Right lobe of liver (tissue), 6 donors: ENCODE measurements around the gene NAGK. TPM values are rescaled to one million over a fixed set of nuclear protein-coding genes. Genes with fewer than 3 reads are reported as not detected.
"Not testable (repeated sequence)": the region's sequence is repeated elsewhere in the genome, so short reads cannot be mapped to it uniquely, and the experiment has no call there.

Experiments used
- ATAC-seq, 4 donors: fragments of 200-7000 bp; cut with Tn5 transposase; one replicate each; pipeline ENCODE4 v1.9.1; 2020; ENCODE audit warnings: mild to moderate bottlenecking in 4 of 4, moderate library complexity in 4 of 4
- DNase-seq, 3 donors: peaks; one replicate each; pipeline ENCODE4 v3.0.0-alpha.2; 2020
- H3K27ac ChIP-seq, 3 donors: fragments of 200-600 bp; one replicate each; pipeline ENCODE4 v1.8.0; 2022
- H3K27me3 ChIP-seq, 2 donors: fragments of 200-600 bp; one replicate each; pipeline ENCODE4 v1.8.0; 2022
- H3K36me3 ChIP-seq, 4 donors: fragments of 200-600 bp; sonication (generic) in 1 of 4; one replicate each; pipeline versions ENCODE4 v1.5.1 to v1.8.0; 2017 to 2022; ENCODE audit warnings: control low read depth in 1 of 4
- H3K4me1 ChIP-seq, 4 donors: fragments of 200-600 bp; sonication (generic) in 1 of 4; one replicate each; pipeline versions ENCODE4 v1.5.1 to v1.8.0; 2017 to 2022; ENCODE audit warnings: control low read depth in 1 of 4
- H3K4me3 ChIP-seq, 3 donors: fragments of 200-600 bp; one replicate each; pipeline ENCODE4 v1.8.0; 2022
- H3K9me3 ChIP-seq, 4 donors: fragments of 200-600 bp; sonication (generic) in 1 of 4; one replicate each; pipeline versions ENCODE4 v1.5.1 to v1.8.0; 2017 to 2022; ENCODE audit warnings: control low read depth in 1 of 4
- CTCF ChIP-seq, 4 donors: fragments of 200-600 bp in 3 of 4; fragments of 450-650 bp in 1 of 4; IDR thresholded peaks; one replicate each; pipeline versions ENCODE4 v1.5.1 to v1.8.0; 2016 to 2022; ENCODE audit warnings: antibody characterized with exemption in 4 of 4, mild to moderate bottlenecking in 2 of 4
- POLR2A ChIP-seq: fragments of 450-650 bp; IDR thresholded peaks from one replicate; pipeline ENCODE4 v1.6.1; 2017; ENCODE audit warnings: antibody characterized with exemption, mild to moderate bottlenecking
- WGBS: methylation state at CpG from one replicate; pipeline ENCODE4 v1.1.6; 2018; ENCODE audit warnings: low coverage, low lambda C conversion rate; ENCODE audit not compliant: insufficient coverage; ENCODE audit errors: missing lambda C conversion rate; 5-methylcytosine and 5-hydroxymethylcytosine counted together
- intact Hi-C, 2 donors: fragments of 100-400 bp; cut with DNase I; formaldehyde crosslinking; loops; one replicate each; pipeline versions ENCODE4 v1.11.2 to v1.14.1; 2022
- total RNA-seq, 6 experiments: library from RNA; depleted of rRNA in 2 of 6; stranded (reverse); fragments of >200 nt in 2 of 6; fragmentation: NEBNext Ultra II Directional in 3 of 6; extraction: Animal tissue kit (Norgen Biotek cat#: 25700) in 3 of 6; gene quantifications; one replicate each; pipeline versions ENCODE4 v1.1.0 to v1.2.4, GENCODE V29; 2016 to 2023
- donor health status: DM: no; HTN: yes; CAD: no.
- donor health status: DM: no; HTN: no; CAD: no.
- donor health status: DM: no; HTN: no; CAD: no.
- donor health status: DM: no; HTN: yes; CAD: no.
- donor health status: DM: no; HTN: yes; CAD: no.

Gene NAGK
- total RNA-seq, 6 experiments from 2014 or later, result 17.7 to 51.7 (median 36.1) TPM

- 84% methylated on average over 2 of the region's 5 CpGs for WGBS
- intact Hi-C loops, result no loop called here
- no peak for ATAC-seq
- H3K4me3 ChIP-seq, result no peak overlapping the region
- DNase-seq, result no peak
- no peaks in the 10 kb centered on the region for H3K36me3 ChIP-seq
- no peaks in the 10 kb centered on the region for H3K27me3 ChIP-seq
- H3K9me3 ChIP-seq, result no peaks in the 10 kb centered on the region
- H3K27ac ChIP-seq, result no peak overlapping the region
- no peaks in the 10 kb centered on the region for H3K4me1 ChIP-seq
- no peak for TF ChIP-seq POLR2A
Observed at GRCh38 chr2:71103809-71104208, 35.4 kb downstream of the NAGK start.

- intact Hi-C loops, ATAC-seq, H3K4me3 ChIP-seq, H3K9me3 ChIP-seq, DNase-seq, H3K27ac ChIP-seq, H3K36me3 ChIP-seq, H3K4me1 ChIP-seq, H3K27me3 ChIP-seq: not testable (repeated sequence)
- 82% methylated on average over 6 of the region's 6 CpGs for WGBS
Observed at GRCh38 chr2:71106463-71106862, 38.0 kb downstream of the NAGK start.

- DNase-seq (no peak), ATAC-seq (no peak)
- H3K27ac ChIP-seq, result no peak overlapping the region
- H3K4me3 ChIP-seq, result no peak overlapping the region
- peaks cover 0 to 4% (median 0%) of the 10 kb centered on the region in 4 donors for H3K4me1 ChIP-seq
- no peak for TF ChIP-seq POLR2A
- TF ChIP-seq CTCF (IDR thresholded peaks at IDR 0.05), result no peak
- H3K36me3 ChIP-seq, result no peaks in the 10 kb centered on the region
- no peaks in the 10 kb centered on the region for H3K27me3 ChIP-seq
- 100% methylated on average over 1 of the region's 2 CpGs for WGBS
- no peaks in the 10 kb centered on the region for H3K9me3 ChIP-seq
- intact Hi-C loops, result no loop called here
Observed at GRCh38 chr2:71108091-71108490, 39.6 kb downstream of the NAGK start.

GRCh38 chr2:71113843-71114242 lies 45.4 kb downstream of the NAGK start:
- TF ChIP-seq CTCF (IDR thresholded peaks at IDR 0.05), result no peak
- no peak for TF ChIP-seq POLR2A
- Histone ChIP-seq H3K27ac (no peak overlapping the region), H3K9me3 (no peaks in the 10 kb centered on the region), H3K4me1 (peaks cover 0 to 4% (median 0%) of the 10 kb centered on the region in 4 donors), H3K36me3 (peaks cover 0 to 10% (median 0%) of the 10 kb centered on the region in 4 donors), H3K27me3 (no peaks in the 10 kb centered on the region), H3K4me3 (no peak overlapping the region)
- ATAC-seq, result no peak
- intact Hi-C loops, result no loop called here
- 75% methylated on average over 1 of the region's 1 CpG for WGBS
- DNase-seq, result no peak

GRCh38 chr2:71117063-71117462 lies 48.6 kb downstream of the NAGK start:
- Histone ChIP-seq H3K9me3 (no peaks in the 10 kb centered on the region), H3K36me3 (peaks cover 0 to 16% (median 0%) of the 10 kb centered on the region in 4 donors), H3K27ac (no peak overlapping the region), H3K4me1 (peaks cover 0 to under 1% (median 0%) of the 10 kb centered on the region in 4 donors), H3K27me3 (no peaks in the 10 kb centered on the region), H3K4me3 (no peak overlapping the region)
- no peak for DNase-seq
- intact Hi-C loops, result no loop called here
- ATAC-seq, result no peak
- no peak for TF ChIP-seq POLR2A
- TF ChIP-seq CTCF (IDR thresholded peaks at IDR 0.05), result no peak

GRCh38 chr2:71120195-71120594 lies 51.7 kb downstream of the NAGK start:
- intact Hi-C loops, result no loop called here
- no peak for DNase-seq
- no peaks in the 10 kb centered on the region for H3K4me1 ChIP-seq
- H3K36me3 ChIP-seq, result peaks cover 0 to 21% (median 3%) of the 10 kb centered on the region in 4 donors
- no peak overlapping the region for H3K4me3 ChIP-seq
- no peak overlapping the region for H3K27ac ChIP-seq
- WGBS, result 91% methylated on average over 4 of the region's 6 CpGs
- no peak for ATAC-seq
- no peaks in the 10 kb centered on the region for H3K9me3 ChIP-seq
- H3K27me3 ChIP-seq, result no peaks in the 10 kb centered on the region
- TF ChIP-seq CTCF (IDR thresholded peaks at IDR 0.05) (no peak), POLR2A (no peak)
